HG03066 (cell line): ENCODE measurements around the gene JPH2.
"Not testable (repeated sequence)": the region's sequence is repeated elsewhere in the genome, so short reads cannot be mapped to it uniquely, and the experiment has no call there.

Experiments used
- ATAC-seq: cut with Tn5 transposase; IDR thresholded peaks from one replicate; pipeline ENCODE4 v1.9.1; 2021; ENCODE audit warnings: low read depth; ENCODE audit not compliant: unreplicated experiment

The JPH2 gene

GRCh38 chr20:44190197-44190852, 3.3 kb upstream of the JPH2 start:
- not testable (repeated sequence) for ATAC-seq

GRCh38 chr20:44188752-44189151, 1.8 kb upstream of the JPH2 start:
- ATAC-seq, result no peak

DNA sequence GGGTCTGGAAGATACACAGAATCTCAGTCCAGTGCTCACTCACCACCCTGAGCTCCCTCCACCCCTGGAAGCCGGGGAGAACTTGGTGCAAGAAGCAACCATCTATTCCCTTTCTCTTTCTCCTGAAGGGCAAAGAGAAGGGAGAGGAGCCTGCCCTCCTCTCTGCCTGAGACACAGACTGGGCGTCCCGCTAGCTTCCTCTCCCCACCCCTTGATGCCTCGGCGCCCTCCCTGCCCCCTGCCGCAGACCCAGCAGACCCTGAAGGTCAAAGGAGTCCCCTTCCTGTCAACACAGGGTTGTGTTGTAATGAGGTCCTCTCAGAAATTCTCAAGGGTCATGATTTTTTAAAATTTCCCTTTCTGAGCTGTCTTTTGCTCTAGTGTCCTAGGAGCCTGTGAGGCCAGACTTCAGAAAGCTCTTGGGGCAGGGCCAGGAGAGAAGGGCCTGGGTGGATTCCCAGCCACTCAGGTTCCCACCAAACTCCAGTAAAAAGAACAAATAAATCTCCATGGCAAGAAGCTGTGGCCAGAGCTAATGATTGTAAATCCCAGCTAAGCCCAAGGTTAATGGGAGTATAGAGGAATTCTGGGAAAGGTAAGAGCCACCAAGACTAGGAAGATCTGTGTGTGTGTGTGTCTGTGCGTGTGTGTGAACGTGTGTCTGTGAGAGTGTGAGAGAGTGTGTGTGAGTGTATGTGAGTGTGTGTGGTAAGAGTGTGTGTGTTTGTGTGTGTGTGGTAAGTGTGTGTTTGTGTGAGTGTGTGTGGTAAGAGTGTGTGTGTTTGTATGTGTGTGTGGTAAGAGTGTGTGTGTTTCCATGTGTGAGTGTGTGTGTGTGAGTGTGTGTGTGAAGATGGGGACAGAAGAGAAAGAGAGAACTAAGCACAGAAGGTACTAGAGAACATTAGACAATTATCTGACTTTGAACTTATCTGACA, 1.1 kb upstream of the JPH2 start:
- ATAC-seq, result no peak

- ATAC-seq, result no peak
These were observed 324 bp downstream of the JPH2 start for GRCh38 chr20:44186674-44187053.

DNA sequence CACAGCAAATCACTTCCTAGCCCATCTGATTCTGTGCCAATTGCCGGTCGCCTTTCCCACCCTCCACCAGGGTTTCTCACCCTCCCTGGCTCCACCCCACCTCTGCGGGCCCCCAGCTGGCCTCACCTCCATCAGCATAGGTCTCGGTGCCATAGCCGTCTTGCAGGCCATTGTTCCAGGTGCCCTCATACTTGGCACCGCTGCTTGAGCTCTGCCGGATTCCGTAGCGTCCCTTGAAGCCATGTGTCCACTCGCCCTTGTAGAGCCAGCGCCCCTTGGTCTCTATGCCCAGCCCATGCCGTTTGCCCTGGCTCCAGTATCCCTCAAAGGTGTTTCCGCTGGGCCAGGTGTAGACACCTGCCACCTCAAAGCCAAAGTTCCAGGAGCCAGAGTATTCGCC, 787 bp downstream of the JPH2 start:
- no peak for ATAC-seq

GRCh38 chr20:44185574-44185973, 1.4 kb downstream of the JPH2 start:
- no peak for ATAC-seq

DNA sequence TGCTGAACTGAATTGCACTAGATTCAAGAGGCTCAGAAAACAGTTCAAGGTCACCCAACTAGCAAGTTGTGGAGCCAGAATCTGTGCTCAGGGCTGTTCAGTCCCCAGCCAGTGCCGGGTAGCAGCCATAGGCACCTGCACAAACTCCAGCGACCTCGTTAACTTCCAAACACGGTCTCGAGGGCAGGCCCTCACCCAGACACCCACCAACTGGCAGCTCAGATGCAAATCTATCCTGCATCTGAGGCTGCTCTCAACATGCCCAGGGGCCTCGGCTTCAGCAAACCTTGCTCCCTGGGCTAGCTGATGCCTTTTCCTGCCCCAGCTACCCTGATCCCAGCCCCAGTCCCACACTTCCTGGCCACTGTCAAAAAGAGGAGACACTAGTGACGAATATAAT, 3.7 kb downstream of the JPH2 start:
- no peak for ATAC-seq

DNA sequence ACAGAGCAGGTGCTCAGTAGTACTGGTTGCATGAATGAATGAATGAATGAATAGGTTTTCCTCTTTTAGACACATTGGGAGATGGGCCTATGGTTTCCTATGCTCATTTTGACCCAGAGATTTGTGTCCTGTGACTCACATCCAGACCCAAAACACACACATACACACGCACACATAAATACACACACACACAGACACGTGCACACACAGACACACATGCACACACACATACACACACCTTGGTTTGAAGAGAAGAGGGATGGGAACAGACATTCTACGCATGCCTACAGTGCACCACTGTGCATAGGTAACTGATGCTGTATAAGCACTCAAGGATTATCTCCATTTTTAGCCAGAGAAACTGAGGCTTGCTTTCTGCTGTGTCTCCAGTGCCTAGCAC, 4.1 kb downstream of the JPH2 start:
- no peak for ATAC-seq

DNA sequence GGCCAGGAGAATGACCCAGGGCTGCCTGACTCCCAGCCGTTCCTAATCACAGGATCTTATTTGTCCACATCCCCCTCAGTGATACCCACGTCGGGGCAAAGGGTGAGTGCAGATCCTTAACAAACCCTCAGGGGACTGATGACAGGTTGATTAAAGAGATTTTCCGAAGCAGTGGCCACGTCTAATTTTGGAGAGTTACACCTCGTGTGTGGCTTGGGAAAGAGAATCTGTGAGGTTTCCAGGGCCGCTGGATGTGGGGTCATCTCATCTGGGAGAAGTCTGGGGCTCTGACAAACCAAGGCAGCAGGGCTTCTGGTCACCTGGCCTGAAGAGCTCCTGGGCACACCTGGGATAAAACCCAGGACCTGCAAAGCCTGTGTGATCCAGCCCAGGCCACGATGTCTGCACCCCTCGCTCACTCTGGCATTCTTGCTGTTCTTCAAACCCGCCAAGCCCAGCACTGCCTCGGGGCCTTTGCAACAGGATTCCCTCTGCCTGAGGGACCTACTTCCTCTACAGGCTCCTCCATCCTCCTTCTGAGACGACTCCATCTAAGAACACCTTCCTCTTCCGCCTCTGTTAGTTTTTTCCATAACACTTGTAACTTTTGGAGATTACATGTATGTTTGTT, 4.7 kb downstream of the JPH2 start:
- no peak for ATAC-seq

DNA sequence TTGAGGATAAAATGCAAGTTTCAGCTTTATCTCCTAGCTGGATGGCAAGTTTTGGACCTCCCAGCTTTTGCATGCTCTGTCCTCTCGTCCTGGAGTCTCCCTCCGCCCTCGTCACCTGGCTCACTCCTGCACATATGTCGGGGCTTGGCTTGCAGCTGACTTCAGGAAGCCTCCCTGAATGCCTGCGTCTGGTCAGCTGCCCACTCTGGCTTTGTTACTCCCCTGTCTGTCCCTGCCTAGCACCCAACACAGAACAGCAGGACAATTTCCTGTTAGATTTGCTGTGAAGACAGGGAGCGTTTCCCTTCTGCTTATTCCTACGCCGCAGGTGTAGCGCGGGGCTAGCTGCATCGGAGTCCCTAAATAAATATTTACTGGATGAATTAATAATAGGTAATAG, 5.4 kb downstream of the JPH2 start:
- ATAC-seq, result no peak

DNA sequence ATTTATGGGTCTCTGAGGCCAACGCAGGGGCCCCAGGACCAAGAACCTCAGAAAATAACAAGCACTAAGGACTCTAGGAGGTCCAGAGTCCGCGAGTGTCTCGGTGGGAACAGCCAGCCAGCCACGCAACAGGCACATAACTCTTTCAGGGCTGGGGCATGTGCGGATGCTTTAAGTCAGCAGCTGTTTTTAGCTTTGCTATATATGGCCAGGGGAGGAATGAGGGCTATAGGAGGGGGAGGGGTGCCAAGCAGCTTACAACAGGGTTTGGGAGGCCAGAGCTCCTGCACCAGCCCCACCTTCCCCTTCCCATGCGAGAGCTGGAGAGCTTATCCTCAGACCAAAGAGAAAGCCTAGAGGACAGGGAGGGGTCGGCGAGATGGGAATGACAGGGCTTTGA, 6.2 kb downstream of the JPH2 start:
- ATAC-seq, result no peak

GRCh38 chr20:44176833-44177534, 10.0 kb downstream of the JPH2 start:
- no peak for ATAC-seq

DNA sequence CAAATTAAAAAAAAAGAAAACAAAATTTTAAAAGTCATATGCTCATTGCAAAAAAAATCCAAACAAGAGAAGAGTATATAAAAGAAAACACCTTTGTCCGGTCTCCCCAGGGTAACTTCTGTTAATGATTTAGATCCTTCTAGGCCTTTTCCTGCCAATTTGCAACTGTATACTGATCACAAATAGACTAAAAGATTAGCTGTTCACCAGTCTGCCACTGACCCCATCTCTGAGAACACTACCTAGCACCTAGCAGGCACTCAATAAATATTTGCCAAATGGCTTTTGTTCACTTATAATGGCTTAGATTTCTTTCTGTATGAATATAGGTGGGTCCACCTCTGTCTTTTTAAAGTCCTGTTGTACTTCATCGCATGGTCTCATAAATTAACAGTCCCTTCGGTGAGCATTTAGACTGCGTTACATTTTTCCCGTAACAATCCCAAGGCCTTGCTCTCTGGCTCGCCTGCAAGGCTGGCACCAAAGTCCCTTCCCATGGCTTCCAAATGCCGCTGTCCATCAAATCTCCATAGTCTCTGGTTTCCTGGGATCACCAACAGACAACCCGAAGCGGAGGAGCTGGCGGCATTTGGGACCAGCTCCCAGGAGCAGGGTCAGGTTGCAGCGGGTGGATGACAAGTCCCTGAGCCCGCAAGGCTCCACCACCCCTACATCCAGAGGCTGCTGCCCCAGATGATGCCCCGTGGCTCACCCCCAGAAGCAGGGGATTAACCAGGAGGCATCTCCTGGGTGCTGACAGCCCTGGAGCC, 11.8 kb downstream of the JPH2 start:
- no peak for ATAC-seq

DNA sequence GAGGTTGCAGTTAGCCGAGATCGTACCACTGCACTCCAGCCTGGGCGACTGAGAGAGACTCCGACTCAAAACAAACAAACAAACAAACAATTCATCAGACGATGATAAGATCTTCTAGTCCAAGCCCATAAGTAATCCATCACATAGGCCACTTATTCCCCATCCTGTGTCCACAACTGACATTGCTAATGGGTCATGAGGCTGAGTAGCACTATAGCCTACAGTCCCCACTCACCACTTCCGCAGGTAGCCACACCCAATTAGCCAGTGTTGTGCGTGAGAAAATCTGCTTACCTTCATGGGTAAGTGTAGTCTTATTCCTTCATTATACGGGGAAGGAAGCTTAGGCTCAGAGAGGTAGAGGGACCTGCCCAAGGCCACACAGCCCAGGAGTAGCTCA, 13.1 kb downstream of the JPH2 start:
- ATAC-seq, result no peak

GRCh38 chr20:44173116-44173515, 13.9 kb downstream of the JPH2 start:
- no peak for ATAC-seq

DNA sequence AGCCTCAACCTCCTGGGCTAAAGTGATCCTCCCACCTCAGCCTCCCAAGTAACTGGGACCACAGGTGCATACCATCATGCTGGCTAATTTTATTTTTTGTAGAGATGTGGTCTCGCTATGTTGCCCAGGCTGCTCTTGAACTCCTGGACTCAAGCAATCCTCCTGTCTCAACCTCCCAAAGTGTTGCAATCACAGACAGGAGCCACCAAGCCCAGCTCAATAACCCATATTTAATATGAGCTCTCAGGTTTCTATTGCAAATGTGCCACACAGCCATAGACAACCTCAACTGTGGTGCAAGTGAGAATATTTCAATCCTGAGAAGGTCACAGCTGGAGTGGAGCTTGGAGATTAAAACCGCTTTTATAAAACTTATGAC, 14.4 kb downstream of the JPH2 start:
- ATAC-seq, result no peak

DNA sequence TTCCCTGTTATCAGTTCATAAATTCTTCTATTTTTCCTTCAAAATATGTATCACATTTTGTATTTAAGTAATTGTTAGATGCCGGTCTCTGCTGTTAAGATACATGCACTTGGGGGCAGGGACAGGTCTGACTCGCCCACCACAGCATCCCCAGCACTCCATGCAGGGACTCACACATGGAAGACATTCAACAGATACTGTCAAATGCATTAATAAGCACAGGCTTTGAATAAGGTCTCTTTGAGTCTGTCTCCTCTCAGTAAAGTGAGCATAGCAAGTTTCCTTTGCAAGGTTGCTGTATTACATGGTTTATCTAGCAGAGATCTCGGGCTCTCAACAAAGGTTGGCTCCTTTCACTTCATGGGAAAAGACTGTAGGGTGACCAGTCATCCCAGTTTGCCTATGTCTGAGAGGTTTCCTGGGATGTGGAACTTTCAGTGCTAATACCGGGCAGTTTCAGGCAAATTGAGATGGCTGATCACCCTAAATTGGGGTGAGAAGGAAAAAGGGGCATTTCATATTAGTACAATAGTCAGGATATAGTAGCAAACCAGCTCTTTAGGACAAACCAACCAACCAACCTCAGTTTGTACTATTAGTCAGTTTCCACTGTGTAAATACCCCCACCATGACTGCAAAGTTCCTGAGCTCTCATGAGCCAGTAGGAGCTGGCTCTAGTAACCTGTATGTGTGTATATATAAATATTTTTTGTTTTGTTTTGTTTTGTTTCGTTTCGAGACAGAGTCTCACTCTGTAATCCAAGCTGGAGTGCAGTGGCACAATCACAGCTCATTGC, 15.0 kb downstream of the JPH2 start:
- ATAC-seq, result no peak

DNA sequence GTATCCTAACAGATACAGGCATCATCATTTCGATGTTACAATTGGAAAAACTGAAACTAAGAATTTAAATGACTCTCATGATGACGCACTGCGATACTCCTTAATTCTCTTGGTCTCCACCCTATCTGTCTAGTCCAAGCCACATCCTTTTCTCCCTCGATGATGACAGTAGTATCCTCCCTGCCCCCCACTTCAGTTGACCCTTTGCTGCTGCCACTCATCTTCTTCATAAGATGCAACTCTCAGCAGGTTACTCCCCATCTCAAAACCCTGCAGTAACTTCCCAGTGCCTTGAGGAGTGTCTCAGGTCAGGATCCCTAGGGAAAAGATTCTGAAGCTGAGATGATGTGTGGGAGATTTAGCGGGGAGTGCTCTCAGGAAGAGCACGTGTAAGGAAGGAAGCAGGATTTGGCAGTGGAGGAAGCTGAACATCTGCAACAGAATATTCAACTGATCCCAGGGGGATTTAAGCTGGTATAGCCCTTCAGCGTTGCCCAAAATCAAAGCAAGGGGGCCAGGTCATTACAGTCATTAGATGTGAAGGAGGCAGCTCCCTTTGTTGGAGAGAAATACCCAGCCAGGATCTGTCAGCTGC, 16.1 kb downstream of the JPH2 start:
- no peak for ATAC-seq

GRCh38 chr20:44167736-44168135, 19.3 kb downstream of the JPH2 start:
- ATAC-seq, result no peak
